ENCODE results near the gene ABLIM2.

The ABLIM2 gene

GRCh38 chr4:7978489-7978888 is 180.1 kb downstream of the ABLIM2 start:
- Histone ChIP-seq H3K27me3 (ENCODE audit: insufficient read depth, poor library complexity, severe bottlenecking) (no peaks in the 10 kb centered on the region), H3K4me3 (replicated peaks; ENCODE audit: insufficient read depth, low read length) (no peak overlapping the region), H3K27ac (replicated peaks) (no peak overlapping the region)
- DNase-seq (ENCODE audit: low read depth in 1 of 2, low spot score in 1 of 2) = no peak
- TF ChIP-seq GABPA (IDR thresholded peaks at IDR 0.05; ENCODE audit: low read depth) = no peak
- no peak for TF ChIP-seq SPI1 (IDR thresholded peaks at IDR 0.05; ENCODE audit: borderline replicate concordance, low read depth)

GRCh38 chr4:7976634-7977033 is 182.0 kb downstream of the ABLIM2 start:
- Histone ChIP-seq H3K27ac (replicated peaks) (no peak overlapping the region), H3K4me3 (replicated peaks; ENCODE audit: insufficient read depth, low read length) (no peak overlapping the region), H3K27me3 (ENCODE audit: insufficient read depth, poor library complexity, severe bottlenecking) (no peaks in the 10 kb centered on the region)
- DNase-seq (ENCODE audit: low read depth in 1 of 2, low spot score in 1 of 2) = no peak
- no peak for TF ChIP-seq REST (IDR thresholded peaks at IDR 0.05; ENCODE audit: insufficient replicate concordance, low read depth)
- TF ChIP-seq CTCF (IDR thresholded peaks at IDR 0.05; ENCODE audit: insufficient read depth, low read length) = no peak
- no peak for TF ChIP-seq GABPA (IDR thresholded peaks at IDR 0.05; ENCODE audit: low read depth)
- TF ChIP-seq POLR2AphosphoS5 (IDR thresholded peaks at IDR 0.05; ENCODE audit: low read depth) = no peak

- Histone ChIP-seq H3K27me3 (ENCODE audit: insufficient read depth, poor library complexity, severe bottlenecking) (no peaks in the 10 kb centered on the region), H3K4me3 (replicated peaks; ENCODE audit: insufficient read depth, low read length) (no peak overlapping the region), H3K27ac (replicated peaks) (no peak overlapping the region)
- no peak for DNase-seq (ENCODE audit: low read depth in 1 of 2, low spot score in 1 of 2)
- TF ChIP-seq SPI1 (IDR thresholded peaks at IDR 0.05; ENCODE audit: borderline replicate concordance, low read depth) = no peak
- no peak for TF ChIP-seq CTCF (IDR thresholded peaks at IDR 0.05; ENCODE audit: insufficient read depth, low read length)
- no peak for TF ChIP-seq POLR2AphosphoS5 (IDR thresholded peaks at IDR 0.05; ENCODE audit: low read depth)
- no peak for TF ChIP-seq REST (IDR thresholded peaks at IDR 0.05; ENCODE audit: insufficient replicate concordance, low read depth)
- no peak for TF ChIP-seq GABPA (IDR thresholded peaks at IDR 0.05; ENCODE audit: low read depth)
Observed at GRCh38 chr4:7976025-7976424, 182.6 kb downstream of the ABLIM2 start.

GRCh38 chr4:7974425-7974824 is 184.2 kb downstream of the ABLIM2 start:
- H3K27me3 ChIP-seq (ENCODE audit: insufficient read depth, poor library complexity, severe bottlenecking) = no peaks in the 10 kb centered on the region
- no peak overlapping the region for H3K4me3 ChIP-seq (replicated peaks; ENCODE audit: insufficient read depth, low read length)
- no peak overlapping the region for H3K27ac ChIP-seq (replicated peaks)
- no peak for DNase-seq (ENCODE audit: low read depth in 1 of 2, low spot score in 1 of 2)
- TF ChIP-seq REST (IDR thresholded peaks at IDR 0.05; ENCODE audit: insufficient replicate concordance, low read depth) (no peak), GABPA (IDR thresholded peaks at IDR 0.05; ENCODE audit: low read depth) (no peak), CTCF (IDR thresholded peaks at IDR 0.05; ENCODE audit: insufficient read depth, low read length) (no peak), SPI1 (IDR thresholded peaks at IDR 0.05; ENCODE audit: borderline replicate concordance, low read depth) (no peak), POLR2AphosphoS5 (IDR thresholded peaks at IDR 0.05; ENCODE audit: low read depth) (no peak)
